K562 (cell line): Measurements from ENCODE around the gene AGRN. TPM values are rescaled to one million over a fixed set of nuclear protein-coding genes. Genes with fewer than 3 reads are reported as not detected.

Experiments used
- ATAC-seq: fragments of 200-7000 bp; cut with Tn5 transposase; 3 replicates; pipeline ENCODE4 v1.9.1; 2020; ENCODE audit warnings: moderate library complexity
- BruUV-seq: library from RNA; stranded (reverse); fragments of 400-500 nt; replicated peaks from 2 replicates; lab custom pipeline; 2021; lab: Mats Ljungman, UMichigan
- CTCF ChIA-PET: fragments of 300-600 bp; formaldehyde crosslinking; extraction: SDS; loops from one replicate; lab custom pipeline; 2021; ENCODE audit warnings: low intra/inter-chr PET ratio; lab: Yijun Ruan, JAX
- POLR2A ChIA-PET: fragments of 300-600, 350-650 bp; sonication (Branson Sonifier 250); formaldehyde crosslinking; extraction: SDS; loops from one replicate; lab custom pipeline; 2021; ENCODE audit warnings: antibody characterized with exemption, inconsistent platforms; lab: Yijun Ruan, JAX
- DNase-seq, 4 experiments: peaks; one replicate each; pipeline versions ENCODE4 v3.0.0 to v3.0.0-alpha.2; 2011 to 2018; ENCODE audit warnings: low spot score in 3 of 4, mixed read lengths in 3 of 4; ENCODE audit errors: extremely low read depth in 1 of 4
- FAIRE-seq: peaks from 2 replicates; lab custom pipeline; 2011; peaks lifted over from hg19 to GRCh38; lab: Jason Lieb, UNC
- H2AFZ ChIP-seq: 2 replicates; pipeline ENCODE4 v1.6.0; 2011; ENCODE audit warnings: low read depth, low read length, control low read depth, inconsistent platforms
- H3K27ac ChIP-seq: fragments of 200-600 bp; 3 replicates; pipeline ENCODE4 v1.8.0; 2011; ENCODE audit warnings: low read depth, mild to moderate bottlenecking, control low read depth, inconsistent platforms, low read length, moderate library complexity, mixed read lengths; ENCODE audit errors: extremely low read depth
- H3K27me3 ChIP-seq, 2 experiments: fragments of 300-600 bp in 1 of 2; 2 replicates in 1 of 2; 3 replicates in 1 of 2; pipeline versions ENCODE4 v1.6.0 to v1.8.0; 2011; ENCODE audit warnings: inconsistent platforms in 2 of 2, low read length in 2 of 2, mild to moderate bottlenecking in 1 of 2, mixed read lengths in 1 of 2, moderate library complexity in 1 of 2; ENCODE audit not compliant: control insufficient read depth in 2 of 2, insufficient read depth in 2 of 2
- H3K36me3 ChIP-seq: fragments of 300-600 bp; 3 replicates; pipeline ENCODE4 v1.8.0; 2011; ENCODE audit warnings: mild to moderate bottlenecking, low read length, inconsistent platforms; ENCODE audit not compliant: control insufficient read depth, insufficient read depth
- H3K4me1 ChIP-seq, 2 experiments: fragments of 200-600 bp in 1 of 2; replicated peaks in 1 of 2; 2 replicates in 1 of 2; 3 replicates in 1 of 2; pipeline versions ENCODE4 v1.5.1 to v1.8.0; 2011; ENCODE audit warnings: inconsistent platforms in 2 of 2, low read length in 2 of 2, mild to moderate bottlenecking in 1 of 2, mixed read lengths in 1 of 2, moderate library complexity in 1 of 2; ENCODE audit not compliant: control insufficient read depth in 2 of 2, insufficient read depth in 2 of 2
- H3K4me2 ChIP-seq: 2 replicates; pipeline ENCODE4 v1.6.1; 2011; ENCODE audit warnings: low read length, control low read depth, inconsistent platforms, mixed read lengths; ENCODE audit not compliant: insufficient read depth
- H3K4me3 ChIP-seq: fragments of 200-600 bp; sonication (generic), shearing (Covaris generic); 2 replicates; pipeline ENCODE4 v1.5.1; 2016; ENCODE audit warnings: control low read depth, inconsistent platforms
- H3K79me2 ChIP-seq: fragments of 200-600 bp; 3 replicates; pipeline ENCODE4 v1.8.0; 2011; ENCODE audit warnings: low read length, inconsistent platforms; ENCODE audit not compliant: control insufficient read depth, insufficient read depth
- H3K9ac ChIP-seq, 2 experiments: 2 replicates each; pipeline versions ENCODE4 v1.6.0 to v1.6.1; 2011; ENCODE audit warnings: low read depth in 2 of 2, low read length in 2 of 2, control low read depth in 1 of 2, inconsistent platforms in 1 of 2, mild to moderate bottlenecking in 1 of 2, mixed read lengths in 1 of 2; ENCODE audit not compliant: insufficient read depth in 1 of 2
- H3K9me1 ChIP-seq: one replicate; pipeline ENCODE4 v1.6.0; 2011; ENCODE audit warnings: inconsistent platforms, mild to moderate bottlenecking, low read length, moderate library complexity; ENCODE audit not compliant: control insufficient read depth, insufficient read depth
- H3K9me3 ChIP-seq: replicated peaks from 2 replicates; pipeline ENCODE4 v1.5.1; 2011; ENCODE audit warnings: low read depth, low read length, inconsistent platforms; ENCODE audit not compliant: control insufficient read depth, insufficient read depth
- H4K20me1 ChIP-seq: replicated peaks from 2 replicates; pipeline ENCODE4 v1.6.1; 2011; ENCODE audit warnings: low read length, inconsistent platforms, mixed read lengths; ENCODE audit not compliant: control insufficient read depth, insufficient read depth
- ATF7 ChIP-seq: fragments of 450-650 bp; IDR thresholded peaks from 2 replicates; pipeline ENCODE4 v1.7.1; 2014; ENCODE audit warnings: mild to moderate bottlenecking, moderate library complexity
- CEBPG ChIP-seq, 3 experiments: fragments of 200-800 bp in 1 of 3; sonication (Bioruptor generic) in 1 of 3; sonication (generic) in 1 of 3; formaldehyde crosslinking in 1 of 3; IDR thresholded peaks in 2 of 3; conservative IDR thresholded peaks in 1 of 3; 2 replicates each; pipeline versions ENCODE4 v1.6.1 to v1.8.0; 2016 to 2022; ENCODE audit warnings: missing compliant biosample characterization in 2 of 3, missing genetic modification characterization in 2 of 3, mild to moderate bottlenecking in 1 of 3, missing genetic modification reagents in 1 of 3
- E2F5 ChIP-seq: sonication (generic); formaldehyde crosslinking; IDR thresholded peaks from 2 replicates; pipeline ENCODE4 v1.8.0; 2022; ENCODE audit warnings: mild to moderate bottlenecking, missing genetic modification reagents
- FOXK2 ChIP-seq, 2 experiments: fragments of 450-650 bp; IDR thresholded peaks in 1 of 2; conservative IDR thresholded peaks in 1 of 2; 2 replicates each; pipeline ENCODE4 v1.6.1; 2016; ENCODE audit warnings: low read depth in 2 of 2, mild to moderate bottlenecking in 1 of 2
- GATAD2B ChIP-seq: fragments of 450-650 bp; IDR thresholded peaks from 2 replicates; pipeline ENCODE4 v1.6.1; 2017; ENCODE audit warnings: mild to moderate bottlenecking, borderline replicate concordance
- MBD2 ChIP-seq: sonication (generic); IDR thresholded peaks from 2 replicates; pipeline ENCODE4 v1.6.1; 2016; ENCODE audit warnings: low read depth, borderline replicate concordance
- NBN ChIP-seq: fragments of 450-650 bp; IDR thresholded peaks from 2 replicates; pipeline ENCODE4 v1.6.1; 2016; ENCODE audit warnings: low read depth, mild to moderate bottlenecking
- RBM34 ChIP-seq: fragments of 200-400 bp; formaldehyde crosslinking; IDR thresholded peaks from 2 replicates; pipeline ENCODE4 v1.6.1; 2018; ENCODE audit warnings: low read length, borderline replicate concordance; ENCODE audit not compliant: insufficient read depth
- SAFB2 ChIP-seq: fragments of 200-400 bp; formaldehyde crosslinking; IDR thresholded peaks from 2 replicates; pipeline ENCODE4 v1.6.1; 2018; ENCODE audit warnings: borderline replicate concordance, low read length, low read depth, moderate library complexity; ENCODE audit not compliant: severe bottlenecking
- THRB ChIP-seq: fragments of 450-650 bp; formaldehyde crosslinking; conservative IDR thresholded peaks from 2 replicates; pipeline ENCODE4 v1.4.0; 2022; ENCODE audit warnings: mild to moderate bottlenecking, missing genetic modification characterization
- TRIM24 ChIP-seq, 2 experiments: fragments of 450-650 bp; IDR thresholded peaks; 2 replicates each; pipeline ENCODE4 v1.6.1; 2016
- ZNF174 ChIP-seq: fragments of 250-450 bp; sonication (Bioruptor Pico); IDR thresholded peaks from 2 replicates; pipeline ENCODE4 v1.4.0; 2020; ENCODE audit warnings: mild to moderate bottlenecking
- ZNF239 ChIP-seq: fragments of 250-450 bp; sonication (Bioruptor Pico); IDR thresholded peaks from 2 replicates; pipeline ENCODE4 v1.4.0; 2020; ENCODE audit warnings: mild to moderate bottlenecking
- ZNF740 ChIP-seq, 3 experiments: fragments of 200-800 bp in 1 of 3; sonication (Bioruptor generic) in 1 of 3; sonication (generic) in 1 of 3; formaldehyde crosslinking in 1 of 3; IDR thresholded peaks; 2 replicates each; pipeline versions ENCODE4 v1.6.1 to v1.8.0; 2016 to 2022; ENCODE audit warnings: mild to moderate bottlenecking in 2 of 3, missing compliant biosample characterization in 2 of 3, missing genetic modification characterization in 2 of 3, missing genetic modification reagents in 1 of 3
- ZNF766 ChIP-seq: fragments of 200-800 bp; sonication (Bioruptor generic); conservative IDR thresholded peaks from 2 replicates; pipeline ENCODE4 v1.6.1; 2016; ENCODE audit warnings: missing genetic modification characterization, missing compliant biosample characterization
- WGBS: fragments of 100-300 bp; shearing (Covaris generic); methylation state at CpG from one replicate; pipeline ENCODE4 v1.1.6; 2016; ENCODE audit warnings: low coverage, mixed read lengths; ENCODE audit not compliant: insufficient coverage; ENCODE audit errors: missing lambda C conversion rate; 5-methylcytosine and 5-hydroxymethylcytosine counted together
- in situ Hi-C: fragments of 300-500 bp; cut with MboI; formaldehyde crosslinking; loops from 4 replicates; pipeline ENCODE4 v1.15.0; 2018; ENCODE audit warnings: inconsistent platforms, mixed read lengths
- intact Hi-C: fragments of 100-400 bp; cut with micrococcal nuclease; formaldehyde crosslinking; loops from 2 replicates; pipeline ENCODE4 v1.14.2; 2022
- polyA plus RNA-seq, 8 experiments: library from polyadenylated mRNA; depleted of rRNA in 4 of 8; stranded (reverse) in 5 of 8; unstranded in 3 of 8; fragments of >200 nt; fragmentation: Nextera tagmentation in 2 of 8; fragmentation: Illumina TruSeq in 1 of 8; extraction: Ambion mirVana in 2 of 8; extraction: Trizol in 1 of 8; gene quantifications; 2 replicates each; pipeline versions ENCODE4 v1.2.1 to v1.2.3, GENCODE V29; 2011 to 2014; ENCODE audit warnings: inconsistent platforms in 1 of 8, missing spikeins in 1 of 8
- total RNA-seq, 7 experiments: library from RNA; depleted of rRNA in 6 of 7; stranded (reverse); fragments of >200 nt in 6 of 7; fragmentation: Illumina TruSeq in 2 of 7; extraction: Trizol in 2 of 7; gene quantifications; 2 replicates each; pipeline versions ENCODE4 v1.2.1 to v1.2.3, GENCODE V29; 2011 to 2021; ENCODE audit warnings: low replicate concordance in 1 of 7

AGRN gene
- total and polyA plus RNA-seq, 9 of the 15 experiments (the other 6 are each of a cell fraction or from before 2014, with no cell fraction given) = 0.04 to 111 (median 18.1) TPM

- in situ Hi-C loops = loop anchor here (10.0 kb wide), 1 partner anchor 79 kb away; the partner anchor contains the start of gene PERM1
- peak overlapping the region; percentile 88 for H2AFZ ChIP-seq
- H3K36me3 ChIP-seq = no peaks in the 10 kb centered on the region
- FAIRE-seq = peak; percentile 55
- peak; percentile 81 for ATAC-seq
- WGBS = 5% methylated on average over 43 of the region's 50 CpGs
- peak overlapping the region; percentile 34 for H3K4me3 ChIP-seq
- no peaks in the 10 kb centered on the region; the same call in 1 of the 2 replicates for H4K20me1 ChIP-seq
- ChIA-PET POLR2A (interaction anchor here (0.6 kb wide), 2 partner anchors 203 to 1112 kb away, joined by 3 read pairs; no protein-coding TSS in a partner anchor), CTCF (interaction anchor here (3.0 kb wide), 1 partner anchor 81 kb away, joined by 27 read pairs; no protein-coding TSS in a partner anchor)
- H3K4me2 ChIP-seq = peak overlapping the region; percentile 91
- no peaks in the 10 kb centered on the region for H3K79me2 ChIP-seq
- peak; percentile 89 to 92 (median 90) for DNase-seq
- peak overlapping the region; percentile 70 to 90; a peak in 3 of 4 replicates for H3K9ac ChIP-seq
- H3K27ac ChIP-seq = peak overlapping the region; percentile 84
- no peaks in the 10 kb centered on the region for H3K27me3 ChIP-seq
- BruUV-seq = no TSS peak
- peaks cover 4% of the 10 kb centered on the region for H3K9me1 ChIP-seq
- peaks cover 45 to 86% of the 10 kb centered on the region in 2 experiments for H3K4me1 ChIP-seq
- H3K9me3 ChIP-seq = no peaks in the 10 kb centered on the region
- intact Hi-C loops = loop anchor here (1.0 to 5.0 kb wide), 4 partner anchors 42 to 142 kb away; partner anchors contain the start of genes AGRN, HES4 and SAMD11
- peak in 1 of 2 experiments; percentile 56; a peak in 3 of 4 replicates for TF ChIP-seq TRIM24 (IDR thresholded peaks at IDR 0.05)
- TF ChIP-seq NBN = peak; percentile 35; the same call in 1 of the 2 replicates
- TF ChIP-seq FOXK2 (conservative IDR thresholded peaks at IDR 0.05 in 1 of 2, IDR thresholded peaks at IDR 0.05 in 1 of 2; ENCODE audit: low read depth in 2 of 2) = peak in 1 of 2 experiments; percentile 15; a peak in 2 of 4 replicates
- TF ChIP-seq GATAD2B = peak; percentile 49; the same call in 1 of the 2 replicates
- TF ChIP-seq SAFB2 = no peak
- no peak for TF ChIP-seq THRB (CRISPR knock-in tag)
- TF ChIP-seq RBM34 = no peak
- TF ChIP-seq ZNF766 (CRISPR knock-in tag) = no peak
- peak; percentile 91 for TF ChIP-seq ATF7
- no peak for TF ChIP-seq ZNF239
- 0 out of 2 replicates have a peak, but pooled peaks have one; percentile 42 for TF ChIP-seq E2F5 (CRISPR knock-in tag)
- no peak for TF ChIP-seq ZNF740 (CRISPR knock-in tag; IDR thresholded peaks at IDR 0.05)
- TF ChIP-seq ZNF740 (tag; IDR thresholded peaks at IDR 0.05) = 0 out of 4 replicates have a peak, but pooled peaks of 1 of the 2 experiments have one; percentile 17
- TF ChIP-seq CEBPG (CRISPR knock-in tag; IDR thresholded peaks at IDR 0.05) = peak; percentile 94
- peak in 1 of 2 experiments; percentile 35; a peak in 1 of 4 replicates for TF ChIP-seq CEBPG (tag; conservative IDR thresholded peaks at IDR 0.05 in 1 of 2, IDR thresholded peaks at IDR 0.05 in 1 of 2)
- no peak for TF ChIP-seq ZNF174
- TF ChIP-seq MBD2 = peak; percentile 10; the same call in 1 of the 2 replicates
Measured at GRCh38 chr1:1063945-1064831, 44.3 kb downstream of the AGRN start.
